ENCODE results near the gene MEIOC. TPM values are rescaled to one million over a fixed set of nuclear protein-coding genes. Genes with fewer than 3 reads are reported as not detected.

Gene MEIOC
- under 1 TPM; 0.16 to 0.25 TPM for total RNA-seq

DNA sequence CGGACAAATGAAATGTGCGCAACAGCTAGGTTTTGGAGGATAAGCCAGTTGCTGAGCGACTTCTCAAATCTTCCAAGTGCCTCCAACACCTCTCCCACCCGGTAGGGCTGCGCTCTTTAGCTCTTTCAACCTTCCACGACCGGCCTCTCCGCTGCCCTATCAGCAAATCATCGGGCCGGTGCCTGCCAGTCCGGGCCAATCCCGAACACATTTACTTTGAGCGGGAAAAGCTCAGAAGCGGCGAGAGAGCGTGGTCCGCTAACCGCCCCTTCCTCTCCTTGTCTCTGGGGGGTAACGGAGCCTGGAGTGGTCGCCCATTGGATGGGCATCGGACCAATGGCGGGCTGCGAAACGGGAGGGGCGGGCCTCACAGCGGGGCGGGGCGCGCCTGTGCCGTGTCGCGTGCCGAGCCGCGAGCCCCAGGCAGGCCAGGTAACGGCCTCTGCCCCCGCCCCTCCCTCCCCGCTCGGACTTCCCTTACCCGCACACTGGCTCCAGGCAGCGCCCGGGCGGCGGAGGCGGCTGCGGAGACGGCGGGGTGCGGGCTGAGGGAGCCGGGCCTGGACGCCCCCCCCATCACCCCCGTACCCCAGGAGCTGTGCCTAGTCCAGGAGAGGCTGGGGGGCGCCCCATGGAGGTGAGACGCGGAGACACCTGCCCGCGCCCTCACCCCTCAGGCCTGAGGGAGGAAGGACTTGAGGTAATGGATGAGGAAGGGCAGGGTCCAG is at the start of gene MEIOC:
MEIOC (plus strand) TSS at position 486 of the 728 bp plus-strand sequence; CDS start at position 632, 146 bp downstream.
- intact Hi-C loops (cut with micrococcal nuclease), result no loop called here
- Mint-ChIP-seq H3K9me3 (no peaks in the 10 kb centered on the region), H3K27ac (no peak within 1 kb of the TSS), H3K36me3 (ENCODE audit: low read depth) (no peaks in the 10 kb centered on the region), H3K4me3 (peak within 1 kb of the TSS; percentile 67), H3K27me3 (peaks cover 27% of the 10 kb centered on the region), H3K4me1 (ENCODE audit: low read depth) (peaks cover 7% of the 10 kb centered on the region)
- TF ChIP-seq, protein P1, sequence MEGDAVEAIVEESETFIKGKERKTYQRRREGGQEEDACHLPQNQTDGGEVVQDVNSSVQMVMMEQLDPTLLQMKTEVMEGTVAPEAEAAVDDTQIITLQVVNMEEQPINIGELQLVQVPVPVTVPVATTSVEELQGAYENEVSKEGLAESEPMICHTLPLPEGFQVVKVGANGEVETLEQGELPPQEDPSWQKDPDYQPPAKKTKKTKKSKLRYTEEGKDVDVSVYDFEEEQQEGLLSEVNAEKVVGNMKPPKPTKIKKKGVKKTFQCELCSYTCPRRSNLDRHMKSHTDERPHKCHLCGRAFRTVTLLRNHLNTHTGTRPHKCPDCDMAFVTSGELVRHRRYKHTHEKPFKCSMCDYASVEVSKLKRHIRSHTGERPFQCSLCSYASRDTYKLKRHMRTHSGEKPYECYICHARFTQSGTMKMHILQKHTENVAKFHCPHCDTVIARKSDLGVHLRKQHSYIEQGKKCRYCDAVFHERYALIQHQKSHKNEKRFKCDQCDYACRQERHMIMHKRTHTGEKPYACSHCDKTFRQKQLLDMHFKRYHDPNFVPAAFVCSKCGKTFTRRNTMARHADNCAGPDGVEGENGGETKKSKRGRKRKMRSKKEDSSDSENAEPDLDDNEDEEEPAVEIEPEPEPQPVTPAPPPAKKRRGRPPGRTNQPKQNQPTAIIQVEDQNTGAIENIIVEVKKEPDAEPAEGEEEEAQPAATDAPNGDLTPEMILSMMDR (IDR thresholded peaks at IDR 0.05), result no peak
- POLR2A ChIA-PET, result interaction anchor here (0.6 to 0.7 kb wide), 2 partner anchors 52 to 312 kb away, joined by 3 read pairs; partner anchors contain the start of gene DBF4B
- peak; percentile 46 for DNase-seq
- ATAC-seq, result peak; percentile 88
- CTCF ChIA-PET, result interaction anchor here (1.0 to 2.5 kb wide), 7 partner anchors 8 to 247 kb away, joined by 3 to 10 read pairs (median 5); no protein-coding TSS in a partner anchor

DNA sequence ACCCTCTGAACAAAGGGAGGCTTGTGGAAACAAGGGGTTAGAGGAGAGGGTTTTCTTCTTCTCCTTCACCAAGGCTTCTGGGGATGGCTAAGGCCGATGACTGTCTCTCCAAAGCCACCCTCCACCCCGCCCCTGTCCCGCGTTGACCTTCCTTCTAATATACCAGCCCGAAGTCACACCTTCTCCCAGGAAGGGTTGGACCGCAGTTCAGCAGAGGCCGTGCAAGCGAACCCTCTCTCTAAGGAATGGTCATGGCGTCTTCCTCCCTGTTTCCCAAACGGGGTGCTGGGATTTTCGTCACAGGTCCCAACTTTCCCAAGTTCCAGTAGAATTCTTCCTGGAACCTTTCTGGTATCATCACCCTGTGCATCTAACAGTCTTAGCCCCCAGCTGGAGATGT is 49.6 kb upstream of the MEIOC start:
- H3K36me3 Mint-ChIP-seq (ENCODE audit: low read depth), result no peaks in the 10 kb centered on the region
- no peak for ATAC-seq
- no peaks in the 10 kb centered on the region for H3K4me1 Mint-ChIP-seq (ENCODE audit: low read depth)
- POLR2A ChIA-PET, result no interaction called here
- H3K27ac Mint-ChIP-seq, result no peak overlapping the region
- no peaks in the 10 kb centered on the region for H3K9me3 Mint-ChIP-seq
- intact Hi-C loops (cut with micrococcal nuclease), result no loop called here
- H3K4me3 Mint-ChIP-seq, result no peak overlapping the region
- TF ChIP-seq, protein P1 (IDR thresholded peaks at IDR 0.05), result no peak
- peaks cover 11% of the 10 kb centered on the region for H3K27me3 Mint-ChIP-seq
- CTCF ChIA-PET, result interaction anchor here (3.8 kb wide), 1 partner anchor 73 kb away, joined by 9 read pairs; no protein-coding TSS in a partner anchor
- DNase-seq, result no peak

DNA sequence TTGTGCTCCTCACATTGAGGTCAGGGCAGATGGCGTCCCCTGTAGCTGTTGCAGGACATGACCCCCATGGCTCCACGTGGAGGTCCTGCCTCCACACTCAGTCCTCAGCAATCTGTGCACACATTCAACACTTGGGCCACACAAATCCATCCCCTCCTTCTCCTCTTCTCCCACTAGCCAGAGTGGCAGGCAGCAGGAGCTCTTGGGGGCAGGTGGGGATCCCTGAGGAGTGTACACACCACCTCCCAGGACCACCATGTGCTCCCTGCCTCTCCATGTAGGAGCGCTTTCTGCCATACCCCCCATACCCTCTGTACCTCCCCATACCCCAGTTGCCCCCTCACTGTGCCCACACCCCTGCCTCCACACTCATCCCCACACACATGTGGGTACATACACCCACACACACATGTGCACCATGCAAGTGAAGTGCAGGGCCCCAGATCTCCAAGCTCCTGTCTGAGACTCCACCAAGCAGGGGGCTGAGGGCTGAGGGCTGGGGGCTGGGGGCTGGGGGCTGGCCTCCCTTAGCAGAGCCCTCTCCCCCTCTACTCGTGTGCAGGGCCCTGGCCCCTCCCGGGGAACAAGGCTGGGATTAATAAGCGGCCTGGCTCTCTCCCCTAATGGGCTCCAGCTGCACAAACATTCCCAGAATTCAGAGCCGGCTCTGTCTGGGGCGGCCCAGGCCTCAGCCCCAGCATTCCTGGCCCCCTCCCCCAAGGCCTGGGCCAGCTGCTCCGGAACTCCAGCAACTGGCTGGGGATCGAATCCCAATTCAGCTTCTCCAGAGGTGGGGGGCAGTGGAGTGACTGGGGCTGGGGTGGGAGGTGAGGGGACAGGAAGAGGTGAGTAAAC is 48.2 kb upstream of the MEIOC start:
- Mint-ChIP-seq H3K36me3 (ENCODE audit: low read depth) (no peaks in the 10 kb centered on the region), H3K27me3 (peaks cover 8% of the 10 kb centered on the region), H3K27ac (no peak overlapping the region), H3K4me1 (ENCODE audit: low read depth) (no peaks in the 10 kb centered on the region), H3K4me3 (no peak overlapping the region), H3K9me3 (no peaks in the 10 kb centered on the region)
- intact Hi-C loops (cut with micrococcal nuclease), result no loop called here
- POLR2A ChIA-PET, result no interaction called here
- DNase-seq, result no peak
- CTCF ChIA-PET, result interaction anchor here (3.8 kb wide), 1 partner anchor 75 kb away, joined by 9 read pairs; no protein-coding TSS in a partner anchor
- no peak for ATAC-seq
- TF ChIP-seq, protein P1 (IDR thresholded peaks at IDR 0.05), result no peak

DNA sequence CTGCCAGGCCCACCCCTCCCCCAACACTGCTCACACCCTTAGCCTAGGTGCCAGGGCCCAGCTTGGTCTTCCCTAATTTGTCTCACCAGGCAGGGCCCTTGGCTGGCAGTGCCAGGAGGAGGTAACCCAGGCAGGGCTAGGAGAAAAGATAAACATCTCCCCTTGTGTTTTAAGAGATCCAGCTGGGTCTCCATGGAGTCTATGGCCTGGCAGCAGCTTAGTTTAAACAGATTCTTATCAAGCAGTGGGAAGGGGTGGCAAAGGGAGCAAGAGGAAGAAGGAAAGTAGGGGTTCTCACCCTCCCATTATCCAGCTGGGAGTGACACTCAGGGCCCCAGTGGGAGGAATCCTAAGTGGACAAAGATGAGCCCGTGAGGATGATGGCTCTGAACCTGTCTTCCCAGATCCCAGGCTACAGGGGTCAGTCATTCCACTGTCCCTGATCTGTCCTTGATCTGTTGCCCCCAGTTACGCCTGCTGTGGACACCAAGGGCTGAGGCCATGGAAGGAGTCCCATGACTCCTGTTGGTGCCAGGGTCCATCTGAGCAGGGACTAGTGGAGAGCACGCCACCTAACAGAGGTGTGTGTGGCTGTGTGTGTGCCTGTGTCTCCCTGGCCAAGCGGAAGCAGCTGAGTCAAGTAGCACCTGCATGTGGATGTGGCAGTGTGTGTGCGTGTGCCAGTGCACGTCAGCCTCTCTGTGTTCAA is 47.4 kb upstream of the MEIOC start:
- Mint-ChIP-seq H3K36me3 (ENCODE audit: low read depth) (no peaks in the 10 kb centered on the region), H3K27ac (no peak overlapping the region), H3K27me3 (peaks cover 8% of the 10 kb centered on the region), H3K9me3 (no peaks in the 10 kb centered on the region), H3K4me1 (ENCODE audit: low read depth) (no peaks in the 10 kb centered on the region), H3K4me3 (no peak overlapping the region)
- intact Hi-C loops (cut with micrococcal nuclease), result no loop called here
- no peak for DNase-seq
- ATAC-seq, result no peak
- POLR2A ChIA-PET, result no interaction called here
- CTCF ChIA-PET, result interaction anchor here (3.8 kb wide), 1 partner anchor 76 kb away, joined by 9 read pairs; no protein-coding TSS in a partner anchor
- TF ChIP-seq, protein P1 (IDR thresholded peaks at IDR 0.05), result no peak

Measured in activated CD8-positive, alpha-beta T cell treated with anti-CD3 and anti-CD28 coated beads for 36 hours (primary cell).